GM18502 (cell line): ENCODE results near the gene PLTP.
"Not testable (repeated sequence)": the region's sequence is repeated elsewhere in the genome, so short reads cannot be mapped to it uniquely, and the experiment has no call there.

Experiments used
- ATAC-seq: cut with Tn5 transposase; IDR thresholded peaks from one replicate; pipeline ENCODE4 v1.9.1; 2021; ENCODE audit warnings: mild to moderate bottlenecking; ENCODE audit not compliant: unreplicated experiment, poor library complexity

The PLTP gene

GRCh38 chr20:45944965-45945677, 33.2 kb upstream of the PLTP start:
- ATAC-seq: no peak

- no peak for ATAC-seq
Measured at GRCh38 chr20:45944151-45944964, 32.4 kb upstream of the PLTP start.

GRCh38 chr20:45943613-45944012, 31.7 kb upstream of the PLTP start:
- no peak for ATAC-seq

GRCh38 chr20:45940469-45940868, 28.5 kb upstream of the PLTP start:
- ATAC-seq: no peak

- no peak for ATAC-seq
Measured at GRCh38 chr20:45940053-45940452, 28.1 kb upstream of the PLTP start.

- ATAC-seq: no peak
Measured at GRCh38 chr20:45938727-45939438, 26.9 kb upstream of the PLTP start.

GRCh38 chr20:45937765-45938164, 25.8 kb upstream of the PLTP start:
- ATAC-seq: no peak

GRCh38 chr20:45935416-45936046, 23.6 kb upstream of the PLTP start:
- ATAC-seq: peak; percentile 13

- peak; percentile 77 for ATAC-seq
Measured at GRCh38 chr20:45934586-45935415, 22.8 kb upstream of the PLTP start, which contains the start of gene PCIF1. PCIF1 (plus strand) TSS chr20:45934683; CDS start chr20:45939000, 4,317 bp downstream.

- peak; percentile 17 for ATAC-seq
Measured at GRCh38 chr20:45934046-45934585, 22.2 kb upstream of the PLTP start.

GRCh38 chr20:45933266-45934045, 21.5 kb upstream of the PLTP start:
- ATAC-seq: peak; percentile 13

- not testable (repeated sequence) for ATAC-seq
Measured at GRCh38 chr20:45931680-45932079, 19.7 kb upstream of the PLTP start.

GRCh38 chr20:45927071-45927878, 15.3 kb upstream of the PLTP start:
- no peak for ATAC-seq

GRCh38 chr20:45926731-45927070, 14.7 kb upstream of the PLTP start:
- no peak for ATAC-seq

- ATAC-seq: no peak
Measured at GRCh38 chr20:45925821-45926506, 14.0 kb upstream of the PLTP start.

- no peak for ATAC-seq
Measured at GRCh38 chr20:45924391-45925261, 12.7 kb upstream of the PLTP start.
